ENCODE data around the gene MCEMP1. TPM values are rescaled to one million over a fixed set of nuclear protein-coding genes. Genes with fewer than 3 reads are reported as not detected.

MCEMP1 gene
- total and polyA plus RNA-seq, 2 of the 13 experiments (the other 11 are each of a cell fraction or from before 2014, with no cell fraction given) = not detected

DNA sequence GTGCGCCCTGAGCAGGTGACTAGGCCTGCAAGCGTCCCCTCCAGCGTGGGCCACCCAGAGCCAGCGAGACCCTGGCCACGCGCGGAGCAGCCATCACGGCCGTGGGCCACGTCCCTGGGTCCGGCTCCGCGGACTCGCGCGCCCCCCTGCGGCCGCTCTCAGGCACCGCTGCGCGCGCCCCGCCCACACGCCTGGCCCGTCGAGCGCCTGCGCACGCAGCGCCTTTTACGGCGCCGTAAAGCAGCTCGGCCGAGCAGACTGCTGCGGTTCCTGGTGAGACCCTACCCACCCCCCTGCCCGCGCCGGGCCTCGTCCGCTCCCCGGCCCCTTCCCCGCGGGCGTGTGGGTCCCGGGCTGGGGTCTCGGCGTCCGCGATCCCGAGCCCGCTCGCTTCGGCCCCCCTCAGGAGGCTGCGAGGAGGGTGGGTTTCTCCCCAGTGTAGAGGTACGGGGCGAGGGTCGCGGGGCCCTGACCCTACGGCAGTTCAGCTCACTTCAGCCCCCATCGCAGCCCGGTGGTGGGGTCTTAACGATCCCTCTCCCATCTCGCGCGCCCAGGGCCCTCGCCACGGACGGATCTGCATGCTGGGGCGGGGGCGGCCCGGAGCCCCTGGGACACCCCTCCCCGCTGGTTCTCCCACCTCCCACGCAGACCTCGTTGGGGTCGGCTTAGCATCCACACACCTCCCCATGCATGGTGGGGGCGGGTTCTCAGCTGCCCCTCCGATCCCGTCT, 3.9 kb downstream of the MCEMP1 start, which contains the start of gene TRAPPC5 (continued):
- TF ChIP-seq, protein P1, sequence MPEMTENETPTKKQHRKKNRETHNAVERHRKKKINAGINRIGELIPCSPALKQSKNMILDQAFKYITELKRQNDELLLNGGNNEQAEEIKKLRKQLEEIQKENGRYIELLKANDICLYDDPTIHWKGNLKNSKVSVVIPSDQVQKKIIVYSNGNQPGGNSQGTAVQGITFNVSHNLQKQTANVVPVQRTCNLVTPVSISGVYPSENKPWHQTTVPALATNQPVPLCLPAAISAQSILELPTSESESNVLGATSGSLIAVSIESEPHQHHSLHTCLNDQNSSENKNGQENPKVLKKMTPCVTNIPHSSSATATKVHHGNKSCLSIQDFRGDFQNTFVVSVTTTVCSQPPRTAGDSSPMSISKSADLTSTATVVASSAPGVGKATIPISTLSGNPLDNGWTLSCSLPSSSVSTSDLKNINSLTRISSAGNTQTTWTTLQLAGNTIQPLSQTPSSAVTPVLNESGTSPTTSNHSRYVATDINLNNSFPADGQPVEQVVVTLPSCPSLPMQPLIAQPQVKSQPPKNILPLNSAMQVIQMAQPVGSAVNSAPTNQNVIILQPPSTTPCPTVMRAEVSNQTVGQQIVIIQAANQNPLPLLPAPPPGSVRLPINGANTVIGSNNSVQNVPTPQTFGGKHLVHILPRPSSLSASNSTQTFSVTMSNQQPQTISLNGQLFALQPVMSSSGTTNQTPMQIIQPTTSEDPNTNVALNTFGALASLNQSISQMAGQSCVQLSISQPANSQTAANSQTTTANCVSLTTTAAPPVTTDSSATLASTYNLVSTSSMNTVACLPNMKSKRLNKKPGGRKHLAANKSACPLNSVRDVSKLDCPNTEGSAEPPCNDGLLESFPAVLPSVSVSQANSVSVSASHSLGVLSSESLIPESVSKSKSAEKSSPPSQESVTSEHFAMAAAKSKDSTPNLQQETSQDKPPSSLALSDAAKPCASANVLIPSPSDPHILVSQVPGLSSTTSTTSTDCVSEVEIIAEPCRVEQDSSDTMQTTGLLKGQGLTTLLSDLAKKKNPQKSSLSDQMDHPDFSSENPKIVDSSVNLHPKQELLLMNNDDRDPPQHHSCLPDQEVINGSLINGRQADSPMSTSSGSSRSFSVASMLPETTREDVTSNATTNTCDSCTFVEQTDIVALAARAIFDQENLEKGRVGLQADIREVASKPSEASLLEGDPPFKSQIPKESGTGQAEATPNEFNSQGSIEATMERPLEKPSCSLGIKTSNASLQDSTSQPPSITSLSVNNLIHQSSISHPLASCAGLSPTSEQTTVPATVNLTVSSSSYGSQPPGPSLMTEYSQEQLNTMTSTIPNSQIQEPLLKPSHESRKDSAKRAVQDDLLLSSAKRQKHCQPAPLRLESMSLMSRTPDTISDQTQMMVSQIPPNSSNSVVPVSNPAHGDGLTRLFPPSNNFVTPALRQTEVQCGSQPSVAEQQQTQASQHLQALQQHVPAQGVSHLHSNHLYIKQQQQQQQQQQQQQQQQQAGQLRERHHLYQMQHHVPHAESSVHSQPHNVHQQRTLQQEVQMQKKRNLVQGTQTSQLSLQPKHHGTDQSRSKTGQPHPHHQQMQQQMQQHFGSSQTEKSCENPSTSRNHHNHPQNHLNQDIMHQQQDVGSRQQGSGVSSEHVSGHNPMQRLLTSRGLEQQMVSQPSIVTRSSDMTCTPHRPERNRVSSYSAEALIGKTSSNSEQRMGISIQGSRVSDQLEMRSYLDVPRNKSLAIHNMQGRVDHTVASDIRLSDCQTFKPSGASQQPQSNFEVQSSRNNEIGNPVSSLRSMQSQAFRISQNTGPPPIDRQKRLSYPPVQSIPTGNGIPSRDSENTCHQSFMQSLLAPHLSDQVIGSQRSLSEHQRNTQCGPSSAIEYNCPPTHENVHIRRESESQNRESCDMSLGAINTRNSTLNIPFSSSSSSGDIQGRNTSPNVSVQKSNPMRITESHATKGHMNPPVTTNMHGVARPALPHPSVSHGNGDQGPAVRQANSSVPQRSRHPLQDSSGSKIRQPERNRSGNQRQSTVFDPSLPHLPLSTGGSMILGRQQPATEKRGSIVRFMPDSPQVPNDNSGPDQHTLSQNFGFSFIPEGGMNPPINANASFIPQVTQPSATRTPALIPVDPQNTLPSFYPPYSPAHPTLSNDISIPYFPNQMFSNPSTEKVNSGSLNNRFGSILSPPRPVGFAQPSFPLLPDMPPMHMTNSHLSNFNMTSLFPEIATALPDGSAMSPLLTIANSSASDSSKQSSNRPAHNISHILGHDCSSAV (CRISPR knock-in tag; IDR thresholded peaks at IDR 0.05; ENCODE audit: borderline replicate concordance) = no peak
- TF ChIP-seq ZNF253 (CRISPR knock-in tag; IDR thresholded peaks at IDR 0.05; ENCODE audit: borderline replicate concordance) = no peak
- TF ChIP-seq ZBTB7B (CRISPR knock-in tag; IDR thresholded peaks at IDR 0.05) = peak; percentile 60; the same call in 1 of the 2 replicates
- peak; percentile 66; the same call in 1 of the 2 replicates for TF ChIP-seq HES4 (CRISPR knock-in tag; IDR thresholded peaks at IDR 0.05; ENCODE audit: borderline replicate concordance)
- no peak for TF ChIP-seq ZNF282 (IDR thresholded peaks at IDR 0.05; ENCODE audit: partially characterized antibody)
- TF ChIP-seq ZNF891 (CRISPR knock-in tag; IDR thresholded peaks at IDR 0.05) = no peak
- TF ChIP-seq ZNF329 (CRISPR knock-in tag; IDR thresholded peaks at IDR 0.05; ENCODE audit: low read depth) = no peak
- no peak; the same call in 1 of the 2 replicates for TF ChIP-seq ZNF143 (CRISPR knock-in tag; IDR thresholded peaks at IDR 0.05)
- peak; percentile 66 for TF ChIP-seq SAP130 (CRISPR knock-in tag; IDR thresholded peaks at IDR 0.05; ENCODE audit: low read depth)
- TF ChIP-seq ATRX (CRISPR knock-in tag; IDR thresholded peaks at IDR 0.05; ENCODE audit: borderline replicate concordance) = no peak
- TF ChIP-seq, protein P2, sequence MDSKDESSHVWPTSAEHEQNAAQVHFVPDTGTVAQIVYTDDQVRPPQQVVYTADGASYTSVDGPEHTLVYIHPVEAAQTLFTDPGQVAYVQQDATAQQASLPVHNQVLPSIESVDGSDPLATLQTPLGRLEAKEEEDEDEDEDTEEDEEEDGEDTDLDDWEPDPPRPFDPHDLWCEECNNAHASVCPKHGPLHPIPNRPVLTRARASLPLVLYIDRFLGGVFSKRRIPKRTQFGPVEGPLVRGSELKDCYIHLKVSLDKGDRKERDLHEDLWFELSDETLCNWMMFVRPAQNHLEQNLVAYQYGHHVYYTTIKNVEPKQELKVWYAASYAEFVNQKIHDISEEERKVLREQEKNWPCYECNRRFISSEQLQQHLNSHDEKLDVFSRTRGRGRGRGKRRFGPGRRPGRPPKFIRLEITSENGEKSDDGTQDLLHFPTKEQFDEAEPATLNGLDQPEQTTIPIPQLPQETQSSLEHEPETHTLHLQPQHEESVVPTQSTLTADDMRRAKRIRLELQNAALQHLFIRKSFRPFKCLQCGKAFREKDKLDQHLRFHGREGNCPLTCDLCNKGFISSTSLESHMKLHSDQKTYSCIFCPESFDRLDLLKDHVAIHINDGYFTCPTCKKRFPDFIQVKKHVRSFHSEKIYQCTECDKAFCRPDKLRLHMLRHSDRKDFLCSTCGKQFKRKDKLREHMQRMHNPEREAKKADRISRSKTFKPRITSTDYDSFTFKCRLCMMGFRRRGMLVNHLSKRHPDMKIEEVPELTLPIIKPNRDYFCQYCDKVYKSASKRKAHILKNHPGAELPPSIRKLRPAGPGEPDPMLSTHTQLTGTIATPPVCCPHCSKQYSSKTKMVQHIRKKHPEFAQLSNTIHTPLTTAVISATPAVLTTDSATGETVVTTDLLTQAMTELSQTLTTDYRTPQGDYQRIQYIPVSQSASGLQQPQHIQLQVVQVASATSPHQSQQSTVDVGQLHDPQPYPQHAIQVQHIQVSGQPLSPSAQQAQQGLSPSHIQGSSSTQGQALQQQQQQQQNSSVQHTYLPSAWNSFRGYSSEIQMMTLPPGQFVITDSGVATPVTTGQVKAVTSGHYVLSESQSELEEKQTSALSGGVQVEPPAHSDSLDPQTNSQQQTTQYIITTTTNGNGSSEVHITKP (CRISPR knock-in tag; IDR thresholded peaks at IDR 0.05; ENCODE audit: low read depth) = no peak
- TF ChIP-seq ZNF839 (CRISPR knock-in tag; IDR thresholded peaks at IDR 0.05; ENCODE audit: borderline replicate concordance) = 0 out of 2 replicates have a peak, but pooled peaks have one; percentile 11
- no peak for TF ChIP-seq ZNF816 (CRISPR knock-in tag; IDR thresholded peaks at IDR 0.05; ENCODE audit: borderline replicate concordance)
- no peak for TF ChIP-seq SOX6 (IDR thresholded peaks at IDR 0.05)
- no peak; the same call in none of the 2 replicates for TF ChIP-seq SOX6 (CRISPR knock-in tag; IDR thresholded peaks at IDR 0.05)
- peak; percentile 64 for TF ChIP-seq GFI1 (CRISPR knock-in tag; IDR thresholded peaks at IDR 0.05; ENCODE audit: borderline replicate concordance)
- peak; percentile 87 for TF ChIP-seq HNRNPLL (IDR thresholded peaks at IDR 0.05; ENCODE audit: low read depth, low read length, poor library complexity, severe bottlenecking)

Data from HepG2 (cell line).